ENCODE measurements around the gene EHF. TPM values are rescaled to one million over a fixed set of nuclear protein-coding genes. Genes with fewer than 3 reads are reported as not detected.
A peak's percentile ranks its signal among the peaks of the same experiment; 100 is the strongest.
"Not testable (repeated sequence)": the region's sequence is repeated elsewhere in the genome, so short reads cannot be mapped to it uniquely, and the experiment has no call there.

The EHF gene
- total RNA-seq = not detected in 2 replicates

DNA sequence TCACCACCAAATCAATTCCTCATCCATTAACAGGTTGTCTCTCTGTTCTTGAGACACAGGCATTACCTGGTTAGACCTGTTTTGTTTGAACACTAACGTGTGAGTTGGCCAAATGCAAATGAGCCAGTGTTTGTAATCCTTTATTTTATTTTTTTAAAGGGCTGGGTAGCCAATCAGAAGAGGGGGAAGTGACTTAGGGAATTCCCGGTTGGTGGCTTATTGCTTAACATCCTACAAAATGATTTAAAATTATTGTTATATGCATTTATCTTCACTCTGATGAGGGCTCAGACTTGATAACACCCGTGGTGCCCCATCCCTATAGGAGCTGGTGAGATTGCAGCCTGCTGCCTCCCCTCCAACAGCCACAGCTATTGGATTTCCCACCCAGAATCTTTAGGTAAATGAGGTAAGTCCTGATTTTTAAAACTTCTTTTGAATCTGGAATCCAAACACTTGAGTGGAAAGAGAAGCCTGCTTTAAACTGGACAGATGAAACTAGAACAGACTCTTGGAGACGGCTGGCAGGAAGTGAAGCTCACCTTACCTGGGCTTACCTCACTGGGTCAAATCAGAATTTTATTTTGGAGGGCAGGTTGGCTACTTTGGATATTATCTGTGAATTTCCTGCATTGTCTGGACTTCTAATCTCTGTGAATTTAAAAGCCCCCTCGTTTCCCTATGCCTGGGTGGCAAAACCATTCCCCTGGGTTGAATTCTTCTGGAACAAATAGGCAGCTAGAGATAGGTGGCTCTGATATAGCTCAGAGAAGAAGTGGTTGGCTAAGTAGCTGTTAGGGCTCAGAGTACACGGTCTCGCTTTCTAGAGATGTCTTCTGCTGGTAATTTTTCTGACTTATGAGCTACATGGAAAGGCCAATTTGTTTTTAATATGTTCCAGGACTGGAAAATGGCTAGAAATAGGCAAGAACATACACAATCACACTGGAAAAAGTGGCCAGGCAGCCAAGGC lies at the start of gene EHF:
TSS of gene EHF (plus strand) at position 274 of the 973 bp plus-strand sequence. CDS start 21,538 bp downstream, outside the sequence.
- DNase-seq (ENCODE audit: low read depth in 2 of 2) = no peak

DNA sequence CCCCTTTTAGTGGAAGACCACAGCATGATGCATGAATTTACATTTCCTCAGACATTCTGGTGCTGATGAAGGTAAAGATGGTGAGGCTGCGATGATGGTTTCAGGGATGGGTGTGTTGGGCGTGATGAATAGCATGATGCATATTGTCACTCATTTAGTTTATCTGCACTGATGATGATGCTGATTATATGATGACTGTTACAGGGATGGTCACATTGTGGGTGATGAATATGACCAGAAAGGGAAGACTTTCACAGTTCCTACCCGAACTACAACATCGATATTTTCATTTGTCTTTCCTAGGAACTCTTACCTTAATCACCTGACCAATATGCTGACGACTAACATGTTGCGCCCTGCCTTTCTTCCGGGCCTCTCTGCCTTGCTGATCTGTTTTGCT lies 47.4 kb upstream of the EHF start:
- DNase-seq (ENCODE audit: low read depth in 2 of 2) = no peak

DNA sequence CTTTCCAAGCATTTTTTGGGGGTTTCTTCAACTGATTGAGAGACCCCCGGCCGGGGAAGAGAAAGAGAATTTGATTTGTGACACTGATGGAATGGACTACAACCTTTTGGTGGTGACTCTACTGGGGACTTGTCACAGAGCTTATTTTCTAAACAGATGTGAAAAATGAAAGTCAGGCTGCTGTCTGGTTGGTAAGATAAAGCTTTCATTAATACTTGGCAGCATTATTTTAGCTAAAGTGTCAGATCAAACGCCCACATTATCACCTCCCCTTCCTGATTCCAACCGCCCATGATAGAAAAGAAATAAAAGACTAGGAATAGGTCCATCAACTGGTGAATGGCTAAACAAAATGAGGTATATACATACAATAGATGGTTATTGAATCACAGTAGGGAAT lies 45.6 kb upstream of the EHF start:
- no peak for DNase-seq (ENCODE audit: low read depth in 2 of 2)

DNA sequence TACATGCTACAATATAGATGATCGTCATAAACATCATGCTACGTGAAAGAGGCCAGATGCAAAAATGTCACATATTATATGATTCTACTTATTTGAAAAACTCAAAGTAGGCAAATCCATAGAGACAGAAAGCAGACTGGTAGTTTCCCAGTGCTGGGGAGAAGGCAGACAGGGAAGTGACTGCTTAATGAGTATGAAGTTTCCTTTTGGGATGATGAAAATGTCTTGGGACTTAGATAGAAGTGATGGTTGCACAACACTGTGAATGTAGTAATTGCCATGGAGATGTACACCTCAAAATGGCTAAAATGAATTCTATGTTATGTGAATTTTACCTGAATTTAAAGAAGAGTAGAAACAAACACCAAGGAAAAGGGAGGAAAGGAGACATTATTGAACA lies 45.2 kb upstream of the EHF start:
- no peak for DNase-seq (ENCODE audit: low read depth in 2 of 2)

DNA sequence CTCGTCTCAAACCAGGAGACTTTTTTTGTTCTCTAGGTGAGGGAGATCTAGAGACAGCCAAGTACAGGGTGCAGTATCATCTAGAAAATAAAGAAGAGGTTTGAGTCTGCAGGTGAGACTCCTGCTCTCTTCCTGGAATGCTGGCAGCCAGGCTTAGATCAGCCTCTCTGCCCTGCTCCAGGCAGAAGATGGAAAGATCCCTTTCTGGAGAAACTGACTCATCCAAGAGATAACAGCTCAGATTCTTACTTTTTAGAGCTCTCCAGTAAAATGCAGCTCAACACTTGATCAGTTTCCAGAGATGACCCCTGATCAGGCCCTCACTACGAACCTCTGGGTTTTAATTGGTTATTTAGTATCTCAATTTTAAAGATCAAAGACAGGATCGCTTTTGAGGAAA lies 44.6 kb upstream of the EHF start:
- DNase-seq (ENCODE audit: low read depth in 2 of 2) = no peak

DNA sequence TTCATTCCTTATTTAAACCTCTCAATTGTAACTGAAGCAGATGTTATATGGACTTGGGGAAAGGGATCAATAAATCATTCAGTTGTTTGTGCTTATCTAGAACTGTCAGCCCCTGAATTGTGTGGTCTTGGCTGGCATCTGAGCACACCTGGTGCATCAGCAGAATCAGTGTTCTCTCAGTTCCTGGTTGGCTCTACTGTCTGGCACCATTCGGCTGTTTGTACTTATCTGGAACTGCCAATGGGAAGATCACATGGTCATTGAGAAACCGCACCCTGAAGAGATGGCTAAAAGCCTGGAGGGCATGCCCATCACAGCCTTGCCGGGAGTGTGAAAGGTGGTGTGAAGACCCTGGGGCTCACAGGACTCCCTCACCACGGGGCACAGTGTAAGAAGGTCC lies 37.1 kb upstream of the EHF start:
- DNase-seq (ENCODE audit: low read depth in 2 of 2) = no peak

DNA sequence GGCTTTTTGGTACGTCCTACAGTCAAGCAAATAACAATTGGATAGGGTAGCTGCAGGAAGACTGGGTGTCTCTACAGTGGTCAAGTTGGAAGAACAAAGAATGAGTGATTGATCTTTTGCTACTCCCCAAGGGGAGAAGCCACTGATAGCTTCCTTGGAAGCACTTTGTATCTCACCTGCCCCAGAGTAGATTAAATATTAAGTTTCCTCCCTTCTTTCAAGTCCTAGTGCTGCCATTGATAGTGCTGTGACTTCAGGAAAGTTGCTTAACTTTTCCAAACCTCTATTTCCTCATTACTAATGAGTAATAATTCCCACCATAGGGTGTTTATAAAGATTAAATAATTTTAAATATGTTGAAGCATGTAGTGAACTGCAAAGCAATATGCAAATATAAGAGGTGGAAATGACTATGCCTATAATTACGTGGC lies 35.6 kb upstream of the EHF start:
- DNase-seq (ENCODE audit: low read depth in 2 of 2) = no peak

DNA sequence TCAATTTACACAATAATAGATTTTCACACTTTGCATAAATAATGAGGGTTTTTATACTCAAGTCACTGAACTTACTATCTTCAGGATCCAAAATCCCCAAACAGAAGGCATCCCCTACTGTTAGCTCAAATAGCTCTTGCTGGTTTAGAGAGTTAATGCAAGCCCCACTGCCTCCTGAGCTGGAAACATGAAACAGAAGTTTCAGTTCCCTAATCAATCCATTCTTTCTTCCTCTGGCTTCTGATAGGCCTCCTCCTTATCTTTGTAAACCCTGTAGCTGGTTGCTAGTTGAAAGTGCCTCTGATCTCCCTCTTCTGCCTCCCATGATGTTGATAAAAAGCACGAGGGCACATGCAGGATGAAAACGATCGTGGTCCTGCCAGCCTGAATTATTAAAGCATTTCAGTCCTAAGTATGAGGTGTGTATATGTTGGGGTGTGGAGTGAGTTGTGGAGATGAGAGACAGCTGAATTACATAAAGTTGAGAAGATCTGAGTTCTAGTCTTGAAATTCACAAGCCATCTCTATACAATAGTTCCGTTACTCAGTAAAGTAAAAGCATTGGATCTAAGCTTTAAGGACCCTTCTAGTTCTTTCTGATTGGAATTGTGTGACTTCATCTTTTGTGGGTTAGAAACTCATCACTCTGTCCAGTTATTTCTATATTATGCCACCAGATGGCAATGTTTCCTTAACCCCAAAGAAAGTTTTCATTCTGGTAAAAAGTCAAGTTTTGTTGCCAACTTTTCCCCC lies 35.0 kb upstream of the EHF start:
- peak; percentile 45 to 56 for DNase-seq (ENCODE audit: low read depth in 2 of 2)

DNA sequence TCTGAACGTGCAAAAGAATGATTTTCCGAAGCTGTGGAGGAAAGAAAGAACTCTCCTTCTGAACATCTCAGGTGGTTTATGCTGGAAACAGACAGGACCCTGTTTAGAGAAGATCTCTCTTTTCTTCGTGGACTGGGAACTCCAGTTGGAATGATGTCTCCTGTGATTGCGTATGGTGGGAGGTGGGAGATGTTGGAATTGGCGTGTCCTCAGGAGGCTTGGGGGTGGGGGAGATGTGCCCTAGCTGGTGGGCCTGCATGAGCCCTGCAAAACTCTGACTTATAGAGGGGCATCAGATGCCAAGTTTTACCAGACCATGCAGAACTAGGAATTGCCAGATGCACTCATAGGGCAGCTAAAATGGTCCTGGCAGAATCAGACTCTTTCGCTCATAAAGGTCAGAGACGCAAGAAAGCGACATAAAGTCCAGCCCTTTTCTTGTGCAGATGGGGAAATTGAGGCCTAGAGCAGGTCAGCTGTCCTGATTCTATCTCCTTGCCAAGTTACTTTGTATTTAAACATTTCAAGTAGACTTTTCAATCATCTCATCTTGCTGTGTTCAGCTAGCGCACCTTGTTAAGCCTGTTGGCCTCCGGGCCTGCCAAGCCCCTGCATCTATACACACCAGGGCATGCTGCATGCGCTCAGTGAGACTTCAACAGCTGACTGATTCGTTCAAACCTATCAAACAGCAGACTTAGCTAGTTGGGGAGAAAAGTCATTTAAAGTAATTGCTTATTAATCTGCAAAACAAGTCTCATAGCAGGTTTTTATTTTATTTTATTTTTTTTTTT lies 34.2 kb upstream of the EHF start:
- no peak for DNase-seq (ENCODE audit: low read depth in 2 of 2)

DNA sequence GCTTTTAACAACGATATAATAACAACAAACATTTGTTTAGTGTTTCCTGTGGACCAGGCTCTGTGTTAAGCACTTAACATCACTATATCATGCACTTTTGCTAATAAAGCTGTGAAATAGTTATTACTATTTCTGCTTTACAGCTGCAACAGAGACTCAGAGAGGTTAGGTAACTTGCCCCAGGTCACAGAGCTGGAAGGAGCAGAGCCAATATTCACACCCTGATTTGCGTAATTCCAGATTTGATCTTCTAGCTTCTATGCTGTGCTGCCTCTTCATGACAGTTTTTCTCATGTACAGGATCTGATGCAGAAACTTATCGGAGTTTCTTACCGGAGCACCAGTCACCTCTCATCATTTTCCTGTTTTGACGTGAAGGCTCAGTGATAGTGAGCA lies 33.6 kb upstream of the EHF start:
- no peak for DNase-seq (ENCODE audit: low read depth in 2 of 2)

DNA sequence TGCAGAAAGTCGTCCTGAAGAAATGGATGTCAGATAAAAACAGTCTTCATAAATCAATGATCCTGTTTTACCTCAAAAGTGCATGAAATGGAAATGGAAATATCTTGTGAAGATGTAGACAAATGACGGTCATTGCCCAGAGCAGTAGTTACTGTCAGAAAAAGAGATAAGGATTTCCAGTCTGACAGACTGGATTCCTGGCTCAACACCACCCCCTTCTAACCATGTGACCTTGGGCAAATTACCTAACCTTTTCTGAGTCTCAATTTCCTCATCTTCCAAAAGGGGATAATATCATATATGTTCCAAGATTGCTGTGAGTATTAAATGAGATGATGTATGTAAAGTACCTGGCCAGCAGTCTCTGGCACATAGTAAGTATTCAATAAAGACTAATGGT lies 32.9 kb upstream of the EHF start:
- DNase-seq (ENCODE audit: low read depth in 2 of 2) = no peak

DNA sequence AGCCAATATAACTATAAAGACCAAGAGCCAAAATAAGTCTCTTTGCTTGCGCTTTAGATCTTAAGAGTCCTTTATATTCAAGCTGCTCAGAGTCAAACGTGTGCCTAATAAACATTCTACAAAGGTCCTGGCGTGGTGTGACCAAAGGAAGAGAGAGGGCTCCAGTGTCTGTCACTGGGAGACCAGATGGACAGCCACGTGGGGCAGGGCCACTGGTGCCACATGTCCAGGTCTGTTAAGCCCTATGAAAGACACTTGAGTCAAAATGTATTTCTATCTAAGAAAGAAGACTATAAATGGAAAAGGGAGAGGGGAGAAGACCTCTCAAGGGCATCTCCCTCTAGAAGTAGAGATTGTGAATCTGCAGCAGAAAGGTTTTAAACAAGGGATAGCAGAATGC lies 32.2 kb upstream of the EHF start:
- no peak for DNase-seq (ENCODE audit: low read depth in 2 of 2)

DNA sequence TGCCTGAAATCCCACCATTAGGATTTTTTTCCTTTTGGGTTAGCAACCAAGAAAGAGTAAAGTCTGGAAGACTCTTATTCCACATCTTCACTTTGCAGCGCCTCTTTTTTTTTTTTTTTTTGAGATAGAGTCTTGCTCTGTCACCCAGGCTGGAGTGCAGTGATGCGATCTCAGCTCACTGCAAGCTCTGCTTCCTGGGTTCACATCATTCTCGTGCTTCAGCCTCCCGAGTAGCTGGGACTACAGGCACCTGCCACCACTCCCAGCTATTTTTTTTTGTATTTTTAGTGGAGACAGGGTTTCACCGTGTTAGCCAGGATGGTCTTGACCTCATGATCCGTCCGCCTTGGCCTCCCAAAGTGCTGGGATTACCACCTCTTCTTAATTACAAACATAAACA lies 31.7 kb upstream of the EHF start:
- DNase-seq (ENCODE audit: low read depth in 2 of 2) = not testable (repeated sequence)

DNA sequence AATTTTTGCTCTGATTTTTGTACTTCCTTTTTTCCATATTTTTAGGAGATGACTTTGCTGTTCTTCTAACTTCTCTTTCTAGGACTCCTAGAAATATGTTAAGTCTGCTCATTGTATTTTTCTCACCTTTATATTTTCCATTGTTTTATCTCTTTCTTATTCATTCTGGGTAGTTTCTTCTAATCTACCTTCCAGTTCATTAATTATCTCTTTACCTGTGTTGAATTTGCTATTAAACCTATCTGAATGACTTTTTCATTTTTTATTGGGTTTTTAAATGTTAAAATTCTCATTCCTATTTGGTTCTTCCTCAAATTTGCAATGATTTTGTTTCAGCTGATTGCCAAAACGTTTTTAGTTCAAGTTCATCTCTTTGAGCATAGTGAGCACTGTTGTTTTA lies 27.8 kb upstream of the EHF start:
- DNase-seq (ENCODE audit: low read depth in 2 of 2) = no peak

DNA sequence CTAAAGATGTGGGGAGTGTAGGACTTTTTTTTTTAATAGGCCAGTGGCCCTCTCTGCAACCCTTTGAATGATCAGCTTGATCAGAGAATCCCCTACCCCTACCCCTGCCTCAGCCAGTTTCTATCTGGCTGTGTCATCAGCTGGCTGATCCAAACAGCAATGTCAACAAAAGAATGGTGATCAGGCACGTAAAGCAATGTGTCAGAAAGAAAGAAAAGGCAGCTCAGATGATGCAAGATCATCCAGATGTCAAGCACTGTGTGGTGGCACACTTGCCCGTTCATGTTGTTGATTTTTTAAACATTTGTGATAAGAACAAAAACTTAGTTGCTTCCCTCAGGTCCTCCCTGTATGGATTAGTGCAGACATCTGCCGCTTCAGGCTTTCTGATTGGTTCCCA lies 26.3 kb upstream of the EHF start:
- DNase-seq (ENCODE audit: low read depth in 2 of 2) = no peak

DNA sequence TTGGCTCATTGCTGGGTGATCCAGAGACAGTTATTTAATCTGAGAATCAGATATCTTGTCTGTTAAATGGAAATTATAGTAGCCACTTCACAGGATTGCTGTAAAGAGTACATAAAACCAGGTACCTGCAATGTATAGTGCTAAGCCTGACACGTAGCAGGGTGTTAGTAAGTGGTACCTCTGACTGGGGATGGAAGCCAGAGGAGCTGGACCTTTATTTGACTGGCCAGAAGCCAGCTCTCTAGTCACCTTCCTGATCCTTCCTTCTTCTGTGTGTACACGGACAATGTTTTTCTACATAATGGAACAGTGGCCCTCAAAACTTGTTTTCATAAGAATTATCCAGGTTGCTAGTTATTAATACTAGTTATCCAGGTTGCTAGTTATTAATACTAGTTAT lies 25.5 kb upstream of the EHF start:
- no peak for DNase-seq (ENCODE audit: low read depth in 2 of 2)

DNA sequence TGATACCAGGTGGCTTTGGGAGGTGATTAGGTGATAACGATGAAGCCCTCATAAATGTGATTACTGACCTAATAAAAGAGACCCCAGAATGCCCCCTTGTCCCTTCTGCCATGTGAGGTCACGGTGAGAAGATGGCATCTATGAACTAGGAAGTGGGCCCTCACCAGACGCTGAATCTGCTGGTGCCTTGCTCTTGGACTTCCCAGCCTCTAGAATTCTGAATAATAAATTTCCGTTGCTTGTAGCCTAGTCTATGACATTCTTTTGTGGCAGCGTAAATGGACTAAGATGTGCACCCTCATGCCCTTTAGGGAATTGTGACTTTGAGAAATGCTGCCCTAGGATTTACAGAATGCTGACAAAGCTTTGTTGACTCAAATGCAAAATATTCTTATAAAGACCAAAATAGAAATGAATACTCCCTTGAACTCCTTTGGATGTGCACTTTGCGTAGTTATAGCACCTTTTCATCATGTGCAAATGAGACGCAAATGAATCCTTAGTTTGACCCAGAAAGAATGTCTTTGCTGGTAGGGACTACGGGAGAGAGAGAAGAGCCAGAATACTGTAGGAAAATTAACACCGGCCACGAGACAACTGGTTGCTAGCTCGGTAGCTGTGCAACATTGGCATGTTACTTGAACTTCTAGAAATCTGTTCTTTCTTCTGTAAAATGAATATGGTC lies 24.8 kb upstream of the EHF start:
- DNase-seq (ENCODE audit: low read depth in 2 of 2) = no peak

DNA sequence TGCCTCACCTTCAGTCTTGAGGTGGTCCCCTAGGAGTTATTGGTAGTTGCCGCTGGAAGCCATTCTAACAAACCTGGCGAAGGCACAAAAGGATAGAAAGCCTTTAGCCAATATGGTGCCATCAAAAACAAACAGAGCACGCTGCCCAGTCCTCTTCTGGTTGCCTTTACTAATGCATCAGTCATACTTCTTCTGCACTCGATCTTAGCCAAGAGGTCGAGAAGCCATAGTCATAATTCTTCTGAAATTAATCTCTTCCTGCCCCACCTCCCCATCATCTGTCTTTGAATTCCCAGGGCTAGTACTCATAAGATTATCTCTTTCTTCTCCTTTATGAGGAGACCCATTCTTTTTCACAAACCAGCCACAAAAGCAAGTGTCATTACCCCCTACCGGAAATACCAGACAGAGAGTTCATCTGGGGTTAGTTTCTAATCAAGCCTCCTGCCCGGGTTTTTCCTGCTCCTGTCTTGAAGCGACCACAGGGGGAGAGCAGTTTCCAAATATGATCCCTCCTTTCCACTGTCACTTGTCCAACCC lies 21.4 kb upstream of the EHF start:
- DNase-seq (ENCODE audit: low read depth in 2 of 2) = peak in 1 of 2 donors; percentile 31

DNA sequence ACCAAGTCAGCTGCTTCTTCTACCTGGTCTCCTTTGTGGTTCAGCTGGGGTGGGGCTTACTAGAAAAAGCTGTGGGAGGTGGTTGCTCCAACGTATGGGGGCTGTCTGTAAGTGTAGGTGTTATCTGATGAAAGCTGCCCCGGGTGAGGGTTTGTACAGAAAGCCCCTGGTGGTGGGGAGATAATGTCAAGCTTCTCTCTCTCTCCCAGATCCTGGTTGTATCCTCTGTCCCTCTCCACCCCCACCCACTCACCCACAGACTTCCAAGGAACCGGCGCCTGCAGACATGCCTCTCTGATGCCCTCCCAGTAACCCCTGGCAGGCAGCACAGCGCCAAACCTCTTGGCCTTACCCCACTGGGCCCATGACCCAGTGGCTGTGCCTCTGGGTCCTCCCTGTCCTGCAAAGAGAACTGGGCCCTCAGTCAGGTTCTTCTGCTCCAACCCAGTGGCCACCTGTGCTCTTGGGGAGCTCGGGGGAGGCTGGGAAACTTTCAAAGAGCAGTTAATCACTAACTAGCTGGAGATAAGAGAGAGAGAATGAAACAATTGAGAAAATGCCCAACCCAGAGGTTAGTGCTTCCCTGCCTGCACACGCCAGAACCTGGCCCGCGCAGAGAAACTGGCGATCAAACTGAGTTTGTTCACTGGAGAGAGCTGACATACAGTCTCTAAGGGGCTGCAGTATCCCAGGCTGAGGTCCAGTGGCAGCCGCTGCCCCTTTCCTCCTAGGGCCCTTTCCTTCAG lies 20.4 kb upstream of the EHF start:
- DNase-seq (ENCODE audit: low read depth in 2 of 2) = no peak

DNA sequence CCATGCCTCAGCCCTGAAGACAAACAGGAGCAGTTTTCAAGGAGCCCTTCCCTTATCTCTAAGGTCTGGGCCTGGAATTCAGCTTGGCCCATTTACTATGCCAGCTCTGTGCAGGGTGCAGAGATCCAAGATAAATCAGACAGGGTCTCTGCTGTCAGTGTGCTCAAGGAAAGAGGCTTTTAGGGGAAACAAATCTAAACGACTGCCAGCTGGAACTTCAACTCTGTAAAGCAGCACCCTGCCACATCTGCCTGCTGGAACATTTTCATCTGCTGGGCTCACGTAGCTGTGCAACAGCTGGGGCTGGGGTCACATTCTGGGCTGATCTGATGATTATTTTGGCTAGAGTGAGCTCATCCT lies 19.8 kb upstream of the EHF start:
- no peak for DNase-seq (ENCODE audit: low read depth in 2 of 2)

Measured in lung microvascular endothelial cell (primary cell).